Islet precursor cell (in vitro differentiated cells): ENCODE data around the gene CCR9.
A peak's percentile ranks its signal among the peaks of the same experiment; 100 is the strongest.

Experiments used
- DNase-seq: peaks from one replicate; pipeline ENCODE4 v3.0.0-alpha.2; 2018

The CCR9 gene

DNA sequence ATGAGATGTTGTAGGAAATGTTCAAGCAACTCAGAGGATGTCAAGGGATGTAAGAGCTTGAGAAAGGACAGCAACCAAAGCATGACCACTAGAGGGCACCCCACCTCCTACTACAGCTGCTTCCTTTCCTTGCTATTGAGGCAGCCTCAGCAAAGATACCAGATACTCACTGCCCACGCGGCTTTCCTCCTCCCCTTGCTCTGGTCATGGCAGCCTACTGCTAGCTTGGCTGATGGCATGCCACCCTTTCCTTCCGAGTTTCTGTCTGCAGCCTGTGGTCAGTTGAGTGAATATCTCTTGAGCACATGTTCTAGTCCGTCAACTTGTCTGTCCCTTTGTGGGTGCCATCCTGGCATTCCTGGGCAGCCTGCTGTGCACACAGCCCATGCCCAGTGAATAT, 52.5 kb downstream of the CCR9 start:
- peak; percentile 92 for DNase-seq

DNA sequence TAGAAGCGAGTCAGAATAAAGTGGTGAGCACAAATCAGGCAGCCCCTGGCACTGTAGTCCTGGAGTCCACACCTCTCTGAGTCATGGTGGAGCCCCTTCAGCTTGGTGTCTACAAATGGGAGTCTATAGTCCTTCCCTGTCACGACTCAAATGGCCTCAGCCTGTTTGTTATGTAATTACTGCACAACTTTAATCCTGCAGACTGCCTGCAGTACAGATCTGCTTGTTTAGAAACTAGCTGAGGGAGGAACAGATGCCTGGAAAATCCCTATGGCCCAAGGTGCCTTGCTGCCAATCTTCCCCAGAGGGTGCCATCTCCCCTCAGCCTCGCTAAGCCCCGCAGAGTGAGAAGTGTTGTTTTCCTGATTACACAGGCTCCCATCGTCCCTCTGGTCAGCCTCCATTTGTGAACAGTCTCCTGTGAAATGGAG, 53.0 kb downstream of the CCR9 start:
- no peak for DNase-seq

- peak; percentile 78 for DNase-seq
These were observed 53.8 kb downstream of the CCR9 start for GRCh38 chr3:45940004-45940780.

DNA sequence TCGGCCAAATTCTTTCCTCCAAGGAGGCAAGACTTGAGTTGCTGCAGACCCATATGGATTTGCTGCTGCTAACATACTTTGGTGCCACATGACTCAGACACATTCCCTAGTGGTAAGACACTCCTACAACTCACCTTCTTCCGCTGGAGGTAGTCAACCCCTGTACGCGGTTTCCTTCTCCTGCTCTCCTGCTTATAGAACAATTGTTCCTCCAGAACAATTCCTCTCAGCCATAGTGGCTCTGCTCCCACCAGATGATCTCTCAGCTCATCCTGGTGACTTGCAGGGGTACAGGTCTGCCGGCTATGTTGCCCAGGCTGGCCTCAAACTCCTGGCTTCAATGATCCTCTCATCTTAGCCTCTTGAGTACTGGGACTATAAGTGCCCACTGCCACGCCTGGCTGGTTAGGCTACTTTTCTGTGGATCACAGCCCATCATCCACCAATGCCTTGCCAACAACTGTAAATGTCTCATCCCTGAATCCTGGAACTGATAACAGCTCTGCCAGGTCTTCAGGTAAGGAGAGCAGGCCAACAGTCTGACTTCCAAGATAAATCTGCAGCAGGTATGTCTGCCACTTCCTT, 54.5 kb downstream of the CCR9 start:
- DNase-seq = no peak

DNA sequence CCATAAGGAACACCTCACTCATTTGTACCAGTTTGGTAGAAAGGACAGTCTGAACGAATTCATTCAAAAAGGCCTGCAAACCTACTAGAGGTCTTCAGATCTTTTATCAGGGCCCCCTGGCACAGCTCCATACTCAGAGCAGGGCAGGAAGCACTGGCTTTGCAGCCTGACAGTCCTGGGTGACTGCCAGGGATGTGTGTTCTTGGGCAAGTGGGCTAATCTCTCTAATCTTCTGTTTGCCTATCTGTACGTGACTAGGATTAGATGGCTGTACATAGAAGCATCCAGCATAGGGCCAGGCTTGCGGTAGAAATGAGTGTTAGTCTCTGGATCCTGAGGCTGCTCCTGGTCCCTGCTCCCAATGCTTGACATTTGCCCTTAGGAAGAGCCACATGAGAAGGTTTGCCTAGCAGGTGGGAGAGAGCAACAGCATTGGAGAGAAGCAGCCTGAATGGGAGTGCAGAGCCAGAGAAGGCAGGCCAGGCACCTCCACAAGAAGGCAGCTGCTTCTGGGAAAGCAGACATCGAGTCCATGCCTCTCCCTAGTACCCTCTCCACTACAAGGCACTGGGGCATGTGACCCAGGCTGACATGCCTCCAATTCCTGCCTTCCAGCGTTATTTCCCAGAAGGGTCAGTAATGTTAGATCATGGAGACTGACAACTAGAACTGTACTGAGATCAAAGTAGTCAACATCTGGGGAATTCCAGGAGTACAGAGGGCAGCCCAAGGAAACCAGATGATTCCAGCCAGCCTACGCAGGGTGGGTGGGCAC, 55.9 kb downstream of the CCR9 start:
- no peak for DNase-seq

DNA sequence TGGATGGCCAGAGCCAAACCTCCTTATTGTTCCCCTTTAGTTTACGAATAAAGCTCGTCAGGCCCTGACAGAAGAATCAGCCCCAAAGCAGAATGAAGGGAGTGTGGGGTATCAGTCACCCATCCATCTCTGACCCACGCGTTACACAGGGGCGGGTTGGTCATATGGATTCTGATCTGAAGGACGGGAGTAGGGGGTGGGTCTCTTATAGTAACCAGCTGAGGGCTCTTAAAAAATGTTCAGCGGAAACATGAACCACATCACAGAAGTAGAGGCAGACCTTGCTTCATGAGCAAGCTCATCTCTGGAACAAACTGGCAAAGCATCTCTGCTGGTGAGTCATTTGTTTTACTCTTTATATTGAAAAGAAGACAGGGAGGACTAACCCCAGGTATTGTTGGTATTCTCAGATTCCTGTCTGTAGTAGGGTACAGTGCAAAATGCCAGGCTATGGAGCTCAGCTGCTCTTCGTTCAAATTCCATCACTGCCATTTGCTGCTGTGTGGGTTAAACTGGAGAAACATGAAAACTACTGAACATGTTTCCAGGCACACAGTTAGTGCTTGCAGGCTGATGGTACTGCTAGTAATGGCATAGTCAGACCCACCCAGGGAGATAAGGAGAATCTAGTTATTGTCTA, 57.0 kb downstream of the CCR9 start, which contains the start of gene CXCR6:
Gene CXCR6 (plus strand): TSS at position 258 of the 640 bp plus-strand sequence. CDS start 3,018 bp downstream, outside the sequence.
- DNase-seq = no peak

- DNase-seq = no peak
These were observed 58.7 kb downstream of the CCR9 start for GRCh38 chr3:45944830-45945620.

- DNase-seq = no peak
These were observed 60.0 kb downstream of the CCR9 start for GRCh38 chr3:45946307-45946706.

GRCh38 chr3:45946875-45947274, 60.5 kb downstream of the CCR9 start:
- no peak for DNase-seq

DNA sequence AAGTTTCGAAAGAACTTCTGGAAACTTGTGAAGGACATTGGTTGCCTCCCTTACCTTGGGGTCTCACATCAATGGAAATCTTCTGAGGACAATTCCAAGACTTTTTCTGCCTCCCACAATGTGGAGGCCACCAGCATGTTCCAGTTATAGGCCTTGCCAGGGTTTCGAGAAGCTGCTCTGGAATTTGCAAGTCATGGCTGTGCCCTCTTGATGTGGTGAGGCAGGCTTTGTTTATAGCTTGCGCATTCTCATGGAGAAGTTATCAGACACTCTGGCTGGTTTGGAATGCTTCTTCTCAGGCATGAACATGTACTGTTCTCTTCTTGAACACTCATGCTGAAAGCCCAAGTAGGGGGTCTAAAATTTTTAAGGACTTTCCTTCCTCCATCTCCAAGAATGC, 61.0 kb downstream of the CCR9 start:
- DNase-seq = no peak

GRCh38 chr3:45948311-45948781, 62.0 kb downstream of the CCR9 start:
- DNase-seq = no peak

DNA sequence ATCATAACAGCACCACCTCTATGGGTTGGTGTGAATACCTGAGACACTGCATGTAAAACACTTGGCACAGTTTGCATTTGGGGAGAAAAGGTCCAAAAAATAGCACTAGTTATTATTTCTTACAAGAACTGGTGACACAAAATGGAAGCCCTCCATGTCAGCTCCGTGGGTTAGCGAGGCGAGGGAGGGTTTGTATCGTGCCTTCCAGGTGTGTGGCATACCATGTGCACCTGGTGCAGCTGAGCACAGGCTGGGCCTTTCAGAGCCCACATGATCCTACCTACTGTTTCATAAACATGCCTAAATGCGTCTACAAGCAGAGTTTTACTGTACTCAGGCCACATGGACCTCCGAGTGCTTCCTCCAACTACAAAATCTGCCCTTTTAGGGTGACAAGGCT, 62.5 kb downstream of the CCR9 start:
- no peak for DNase-seq

DNA sequence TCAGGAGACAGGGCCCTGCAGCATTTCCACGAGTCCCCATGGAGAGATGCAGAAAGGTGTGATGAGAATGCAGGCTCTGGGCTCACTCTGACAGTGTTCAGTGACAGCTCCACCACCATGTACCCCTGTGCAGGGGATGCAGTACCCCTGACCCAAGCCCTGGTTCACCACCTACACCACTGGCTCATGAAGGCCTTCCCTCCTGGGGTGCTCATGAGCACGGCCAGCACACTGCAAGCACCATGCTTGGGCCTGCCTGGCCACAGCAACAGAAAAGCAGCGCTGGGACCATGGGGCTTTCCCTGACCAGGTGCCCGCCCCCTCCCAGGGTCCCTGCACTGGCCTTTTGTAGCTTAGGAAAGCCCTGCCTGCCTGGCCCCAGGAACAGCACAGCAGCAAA, 63.1 kb downstream of the CCR9 start:
- no peak for DNase-seq

- no peak for DNase-seq
These were observed 63.8 kb downstream of the CCR9 start for GRCh38 chr3:45950131-45950530.

GRCh38 chr3:45950686-45951600, 64.6 kb downstream of the CCR9 start:
- no peak for DNase-seq

- no peak for DNase-seq
These were observed 65.6 kb downstream of the CCR9 start for GRCh38 chr3:45951946-45952345.

- no peak for DNase-seq
These were observed 66.1 kb downstream of the CCR9 start for GRCh38 chr3:45952456-45952855.
